Spleen (tissue), 11 donors: Measurements from ENCODE around the gene DCHS2. TPM values are rescaled to one million over a fixed set of nuclear protein-coding genes. Genes with fewer than 3 reads are reported as not detected.

Source experiments
- DNase-seq: peaks from one replicate; pipeline ENCODE4 v3.0.0-alpha.2; 2020
- H3K27ac ChIP-seq, 8 donors: fragments of 200-600 bp; sonication (generic) in 7 of 8; 1 replicate in 4 of 8; 2 replicates in 4 of 8; pipeline versions ENCODE4 v1.5.0 to v1.8.0; 2016 to 2021; ENCODE audit warnings: inconsistent platforms in 4 of 8, mild to moderate bottlenecking in 4 of 8, moderate library complexity in 1 of 8
- H3K27me3 ChIP-seq, 7 donors: fragments of 200-600 bp; sonication (generic) in 6 of 7; replicated peaks in 1 of 7; 1 replicate in 4 of 7; 2 replicates in 3 of 7; pipeline versions ENCODE4 v1.5.0 to v1.8.0; 2016 to 2021; ENCODE audit warnings: inconsistent platforms in 3 of 7, mild to moderate bottlenecking in 1 of 7
- H3K36me3 ChIP-seq, 6 donors: fragments of 200-600 bp; sonication (generic) in 5 of 6; 1 replicate in 4 of 6; 2 replicates in 2 of 6; pipeline versions ENCODE4 v1.5.0 to v1.8.0; 2016 to 2021; ENCODE audit warnings: inconsistent platforms in 2 of 6
- H3K4me1 ChIP-seq, 6 donors: fragments of 200-600 bp; sonication (generic) in 5 of 6; 1 replicate in 3 of 6; 2 replicates in 3 of 6; pipeline versions ENCODE4 v1.5.0 to v1.8.0; 2016 to 2021; ENCODE audit warnings: inconsistent platforms in 3 of 6
- H3K4me3 ChIP-seq, 8 donors: fragments of 200-600 bp; sonication (generic) in 7 of 8; 1 replicate in 4 of 8; 2 replicates in 4 of 8; pipeline versions ENCODE4 v1.5.0 to v1.8.0; 2016 to 2021; ENCODE audit warnings: inconsistent platforms in 4 of 8, mild to moderate bottlenecking in 4 of 8, moderate library complexity in 2 of 8
- H3K9me3 ChIP-seq, 8 donors: fragments of 200-600 bp; sonication (generic) in 7 of 8; 1 replicate in 4 of 8; 2 replicates in 4 of 8; pipeline versions ENCODE4 v1.5.0 to v1.8.0; 2016 to 2021; ENCODE audit warnings: inconsistent platforms in 4 of 8
- POLR2A ChIP-seq, 3 donors: fragments of 450-650 bp; IDR thresholded peaks; one replicate each; pipeline ENCODE4 v1.5.1; 2017; ENCODE audit warnings: antibody characterized with exemption in 3 of 3, mild to moderate bottlenecking in 1 of 3
- POLR2AphosphoS5 ChIP-seq, 3 donors: sonication (generic); formaldehyde crosslinking; IDR thresholded peaks; one replicate each; pipeline ENCODE4 v1.5.1; 2017; ENCODE audit warnings: antibody characterized with exemption in 3 of 3
- WGBS, 5 donors: extraction: QIAGEN DNeasy Blood & Tissue Kit in 3 of 5; methylation state at CpG; one replicate each; pipeline versions ENCODE4 v1.1.5 to v1.1.7; 2013 to 2018; 5-methylcytosine and 5-hydroxymethylcytosine counted together
- intact Hi-C: fragments of 100-400 bp; cut with DNase I; formaldehyde crosslinking; loops from one replicate; pipeline ENCODE4 v1.15.0; 2023; ENCODE audit warnings: low total_unique reads
- polyA plus RNA-seq, 3 donors: library from polyadenylated mRNA; stranded (reverse); fragments of 200-250 nt; gene quantifications; one replicate each; pipeline ENCODE4 v1.2.1, GENCODE V29; 2013
- total RNA-seq, 7 donors: library from RNA; depleted of rRNA in 3 of 7; stranded (reverse); fragments of >200 nt in 3 of 7; fragmentation: NEBNext Ultra II Directional in 4 of 7; extraction: Animal tissue kit (Norgen Biotek cat#: 25700) in 4 of 7; gene quantifications; one replicate each; pipeline versions ENCODE4 v1.1.0 to v1.2.1, GENCODE V29; 2016 to 2021
- TF ChIP-seq, protein P1 (sequence below), 11 experiments: fragments of 200-600 bp in 7 of 11; fragments of 450-650 bp in 4 of 11; sonication (generic) in 4 of 11; IDR thresholded peaks in 8 of 11; conservative IDR thresholded peaks in 3 of 11; 1 replicate in 7 of 11; 2 replicates in 4 of 11; pipeline versions ENCODE4 v1.4.0 to v1.8.0; 2016 to 2021; ENCODE audit warnings: antibody characterized with exemption in 11 of 11, inconsistent platforms in 4 of 11, mild to moderate bottlenecking in 1 of 11
- donor health status: healthy with polysubstance abuse.
- donor health status: DM: no; HTN: no; CAD: no; lungs with moderate emphysema.
- donor health status: DM: no; HTN: no; CAD: no.
- donor health status: Bipolar disorder and iron deficiency.
- donor health status: healthy.
- donor health status: DM: no; HTN: no; CAD: no.
- donor health status: DM: yes; HTN: yes; CAD: no.

DCHS2 gene
- total and polyA plus RNA-seq, 10 donors = under 0.01 to 0.55 (median 0.05) TPM; not detected in 1

DNA sequence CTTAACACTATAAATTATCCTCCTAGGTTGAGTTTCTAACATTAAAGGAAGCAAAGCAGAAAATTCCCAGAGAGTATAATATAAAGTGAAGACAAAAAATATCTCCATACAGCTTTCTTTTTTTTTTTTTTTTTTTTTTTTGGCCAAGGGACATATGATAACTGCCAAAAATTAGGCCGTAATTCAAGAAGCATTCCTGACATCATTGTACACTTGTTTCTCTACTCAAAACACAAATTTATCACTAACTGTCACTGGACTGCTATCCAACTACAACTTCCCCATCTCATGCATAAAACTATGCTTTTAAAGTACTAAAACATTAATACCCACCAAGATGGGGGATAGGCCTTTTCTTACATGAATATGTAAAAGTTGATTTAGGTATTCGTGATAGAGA lies 77.2 kb downstream of the DCHS2 start:
- DNase-seq = no peak
- TF ChIP-seq POLR2A (IDR thresholded peaks at IDR 0.05) (no peak), POLR2AphosphoS5 (IDR thresholded peaks at IDR 0.05) (no peak)
- TF ChIP-seq, protein P1, sequence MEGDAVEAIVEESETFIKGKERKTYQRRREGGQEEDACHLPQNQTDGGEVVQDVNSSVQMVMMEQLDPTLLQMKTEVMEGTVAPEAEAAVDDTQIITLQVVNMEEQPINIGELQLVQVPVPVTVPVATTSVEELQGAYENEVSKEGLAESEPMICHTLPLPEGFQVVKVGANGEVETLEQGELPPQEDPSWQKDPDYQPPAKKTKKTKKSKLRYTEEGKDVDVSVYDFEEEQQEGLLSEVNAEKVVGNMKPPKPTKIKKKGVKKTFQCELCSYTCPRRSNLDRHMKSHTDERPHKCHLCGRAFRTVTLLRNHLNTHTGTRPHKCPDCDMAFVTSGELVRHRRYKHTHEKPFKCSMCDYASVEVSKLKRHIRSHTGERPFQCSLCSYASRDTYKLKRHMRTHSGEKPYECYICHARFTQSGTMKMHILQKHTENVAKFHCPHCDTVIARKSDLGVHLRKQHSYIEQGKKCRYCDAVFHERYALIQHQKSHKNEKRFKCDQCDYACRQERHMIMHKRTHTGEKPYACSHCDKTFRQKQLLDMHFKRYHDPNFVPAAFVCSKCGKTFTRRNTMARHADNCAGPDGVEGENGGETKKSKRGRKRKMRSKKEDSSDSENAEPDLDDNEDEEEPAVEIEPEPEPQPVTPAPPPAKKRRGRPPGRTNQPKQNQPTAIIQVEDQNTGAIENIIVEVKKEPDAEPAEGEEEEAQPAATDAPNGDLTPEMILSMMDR (IDR thresholded peaks at IDR 0.05 in 8 of 11, conservative IDR thresholded peaks at IDR 0.05 in 3 of 11) = no peak
- H3K27me3 ChIP-seq = peaks cover 0 to 18% (median 0%) of the 10 kb centered on the region in 7 donors
- 74 to 85% (median 77%) methylated on average over 2 of the region's 2 CpGs for WGBS, 5 donors
- no peak overlapping the region for H3K27ac ChIP-seq
- no peak overlapping the region for H3K4me3 ChIP-seq
- H3K9me3 ChIP-seq = no peaks in the 10 kb centered on the region
- no peaks in the 10 kb centered on the region for H3K36me3 ChIP-seq
- intact Hi-C loops = no loop called here
- peaks cover 4 to 20% (median 10%) of the 10 kb centered on the region in 6 donors for H3K4me1 ChIP-seq

DNA sequence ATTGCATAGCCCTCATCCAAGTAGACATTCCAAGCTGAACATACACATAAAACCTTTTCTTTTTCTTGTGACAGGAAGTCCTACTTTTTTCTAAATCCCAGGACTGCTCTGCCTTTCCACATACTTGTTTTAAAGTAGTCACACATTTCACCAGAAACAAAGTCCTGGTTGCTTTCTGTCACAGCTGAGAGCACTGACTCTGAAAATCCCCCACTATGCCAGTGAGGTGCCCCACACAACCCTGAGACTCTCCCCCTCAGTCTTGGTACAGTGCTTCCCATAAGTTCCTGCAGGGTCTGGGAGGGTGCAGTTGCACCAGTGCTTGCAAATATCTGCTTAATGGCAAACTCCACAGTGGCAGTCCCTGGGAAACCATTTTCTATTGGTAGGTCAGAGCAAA lies 84.2 kb downstream of the DCHS2 start:
- Histone ChIP-seq H3K9me3 (peaks cover 0 to 4% (median 0%) of the 10 kb centered on the region in 8 donors), H3K27me3 (peaks cover 0 to 4% (median 0%) of the 10 kb centered on the region in 7 donors), H3K4me1 (peaks cover 0 to 6% (median 0%) of the 10 kb centered on the region in 6 donors), H3K36me3 (no peaks in the 10 kb centered on the region), H3K4me3 (no peak overlapping the region), H3K27ac (no peak overlapping the region)
- no peak for DNase-seq
- intact Hi-C loops = no loop called here
- TF ChIP-seq, protein P1 (IDR thresholded peaks at IDR 0.05 in 8 of 11, conservative IDR thresholded peaks at IDR 0.05 in 3 of 11) = no peak
- no peak for TF ChIP-seq POLR2A (IDR thresholded peaks at IDR 0.05)
- TF ChIP-seq POLR2AphosphoS5 (IDR thresholded peaks at IDR 0.05) = no peak

DNA sequence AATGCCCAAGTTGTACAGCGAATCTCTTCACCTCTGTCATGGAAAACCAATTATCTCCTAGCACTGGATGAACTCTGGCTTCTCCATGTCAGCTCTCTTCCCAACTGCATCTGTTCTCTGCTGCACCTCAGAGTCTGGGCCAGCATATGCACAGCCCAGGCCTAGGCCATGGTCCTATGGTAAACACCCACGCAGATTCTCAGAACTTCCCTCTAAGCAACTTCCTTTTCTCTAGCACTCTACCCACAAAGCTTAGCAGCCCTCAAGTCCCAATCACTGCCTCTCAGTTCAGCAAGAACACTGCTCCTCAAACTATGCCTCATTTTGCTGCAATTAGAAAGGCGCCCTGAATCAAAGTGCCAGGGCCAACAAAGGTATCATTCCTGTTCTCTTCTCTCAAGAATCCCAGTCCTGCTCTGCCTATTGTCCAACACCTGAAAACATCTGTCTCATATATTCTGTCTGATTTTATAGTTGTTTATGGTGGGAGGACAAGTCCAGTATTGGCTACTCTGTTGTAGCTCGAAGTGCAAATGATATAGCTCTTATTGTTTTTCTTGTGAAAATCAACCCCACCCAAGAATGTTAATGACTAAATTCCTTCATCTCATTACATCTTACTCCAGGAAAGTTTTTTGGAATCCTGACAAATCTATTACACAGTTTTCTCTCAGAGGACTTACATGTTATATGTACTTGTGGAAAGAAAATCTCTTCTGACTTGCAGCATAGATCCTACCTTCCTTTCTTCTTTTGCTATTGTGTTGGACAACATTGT lies 85.4 kb downstream of the DCHS2 start:
- TF ChIP-seq POLR2A (IDR thresholded peaks at IDR 0.05) = no peak
- TF ChIP-seq POLR2AphosphoS5 (IDR thresholded peaks at IDR 0.05) = no peak
- TF ChIP-seq, protein P1 (IDR thresholded peaks at IDR 0.05 in 8 of 11, conservative IDR thresholded peaks at IDR 0.05 in 3 of 11) = no peak
- Histone ChIP-seq H3K27me3 (peaks cover 0 to 4% (median 0%) of the 10 kb centered on the region in 7 donors), H3K4me1 (peaks cover 0 to 6% (median 0%) of the 10 kb centered on the region in 6 donors), H3K4me3 (no peak overlapping the region), H3K9me3 (peaks cover 0 to 4% (median 0%) of the 10 kb centered on the region in 8 donors), H3K36me3 (no peaks in the 10 kb centered on the region), H3K27ac (peak overlapping the region in 2 of 8 donors; percentile 21)
- 65 to 75% (median 67%) methylated on average over 4 of the region's 4 CpGs for WGBS, 5 donors
- intact Hi-C loops = no loop called here
- DNase-seq = no peak

DNA sequence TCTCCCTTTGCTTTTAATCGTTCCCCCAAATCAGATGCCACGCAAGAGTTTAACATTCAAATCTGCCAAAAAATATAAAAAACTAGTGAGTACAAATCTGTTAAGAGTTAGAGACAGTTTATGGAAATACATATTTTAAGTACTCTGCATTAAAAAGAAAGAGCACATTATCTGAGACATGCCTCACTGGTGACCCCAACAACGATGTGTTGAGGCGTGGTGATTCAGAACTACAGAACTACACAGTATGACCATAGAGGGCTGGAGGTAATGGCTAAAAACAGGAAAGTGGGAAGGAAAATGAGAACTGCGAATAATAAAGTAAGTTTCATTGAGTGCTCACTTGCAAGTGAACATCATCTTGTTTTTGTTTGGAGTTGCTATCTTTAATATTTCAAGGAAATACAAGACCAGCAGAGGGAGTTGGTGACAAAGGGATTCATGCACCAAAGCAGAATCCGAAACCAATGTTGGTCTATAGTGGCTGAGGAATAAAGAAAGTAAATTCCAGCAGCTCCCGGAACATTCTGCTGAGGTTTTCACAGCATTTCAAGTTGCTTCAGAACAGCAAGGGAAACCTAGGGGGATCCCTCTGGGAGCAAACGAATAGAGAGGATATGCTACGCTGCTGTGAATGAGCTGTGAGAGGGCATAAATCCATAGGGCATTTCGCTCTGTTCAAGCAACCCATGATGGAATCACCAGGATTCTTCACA lies 92.2 kb downstream of the DCHS2 start:
- Histone ChIP-seq H3K36me3 (no peaks in the 10 kb centered on the region), H3K27me3 (no peaks in the 10 kb centered on the region), H3K4me1 (peaks cover 0 to 5% (median 0%) of the 10 kb centered on the region in 6 donors), H3K27ac (no peak overlapping the region), H3K9me3 (peaks cover 0 to 4% (median 0%) of the 10 kb centered on the region in 8 donors), H3K4me3 (no peak overlapping the region)
- DNase-seq = no peak
- intact Hi-C loops = no loop called here
- TF ChIP-seq POLR2AphosphoS5 (IDR thresholded peaks at IDR 0.05) = no peak
- TF ChIP-seq, protein P1 (IDR thresholded peaks at IDR 0.05 in 8 of 11, conservative IDR thresholded peaks at IDR 0.05 in 3 of 11) = peak in 1 of 11 experiments; percentile 8
- 71 to 77% (median 75%) methylated on average over 10 of the region's 10 CpGs for whole genome bisulfite sequencing, 5 donors
